ENCODE data around the gene LPGAT1.

The LPGAT1 gene

GRCh38 chr1:211715971-211716370, 114.6 kb downstream of the LPGAT1 start:
- no peak for TF ChIP-seq CTCF (conservative IDR thresholded peaks at IDR 0.05; ENCODE audit: low read depth)
- no peak for DNase-seq (ENCODE audit: low spot score)
- no peak overlapping the region for H3K27ac ChIP-seq
- ChIA-PET POLR2A (ENCODE audit: low non-redundant PET) (no interaction called here), CTCF (no interaction called here)

GRCh38 chr1:211714154-211714553, 116.4 kb downstream of the LPGAT1 start:
- no peak overlapping the region for H3K27ac ChIP-seq
- no peak for DNase-seq (ENCODE audit: low spot score)
- no peak for TF ChIP-seq CTCF (conservative IDR thresholded peaks at IDR 0.05; ENCODE audit: low read depth)
- ChIA-PET CTCF (no interaction called here), POLR2A (ENCODE audit: low non-redundant PET) (no interaction called here)

GRCh38 chr1:211713231-211713630, 117.3 kb downstream of the LPGAT1 start:
- no peak overlapping the region for H3K27ac ChIP-seq
- DNase-seq (ENCODE audit: low spot score) = no peak
- no peak for TF ChIP-seq CTCF (conservative IDR thresholded peaks at IDR 0.05; ENCODE audit: low read depth)
- CTCF ChIA-PET = no interaction called here
- POLR2A ChIA-PET (ENCODE audit: low non-redundant PET) = no interaction called here

GRCh38 chr1:211711315-211711705, 119.3 kb downstream of the LPGAT1 start:
- no peak overlapping the region for H3K27ac ChIP-seq
- no peak for TF ChIP-seq CTCF (conservative IDR thresholded peaks at IDR 0.05; ENCODE audit: low read depth)
- CTCF ChIA-PET = no interaction called here
- DNase-seq (ENCODE audit: low spot score) = no peak
- POLR2A ChIA-PET (ENCODE audit: low non-redundant PET) = no interaction called here

- CTCF ChIA-PET = no interaction called here
- TF ChIP-seq CTCF (conservative IDR thresholded peaks at IDR 0.05; ENCODE audit: low read depth) = no peak
- no peak overlapping the region for H3K27ac ChIP-seq
- DNase-seq (ENCODE audit: low spot score) = no peak
- POLR2A ChIA-PET (ENCODE audit: low non-redundant PET) = no interaction called here
Observed at GRCh38 chr1:211710566-211711314, 119.8 kb downstream of the LPGAT1 start.

- ChIA-PET CTCF (no interaction called here), POLR2A (ENCODE audit: low non-redundant PET) (no interaction called here)
- no peak overlapping the region for H3K27ac ChIP-seq
- DNase-seq (ENCODE audit: low spot score) = no peak
- TF ChIP-seq CTCF (conservative IDR thresholded peaks at IDR 0.05; ENCODE audit: low read depth) = no peak
Observed at GRCh38 chr1:211708926-211709325, 121.6 kb downstream of the LPGAT1 start.
